HepG2 (cell line): ENCODE measurements around the gene GALR2. TPM values are rescaled to one million over a fixed set of nuclear protein-coding genes. Genes with fewer than 3 reads are reported as not detected.

ENCODE experiments used
- FOXK2 ChIP-seq: fragments of 450-650 bp; IDR thresholded peaks from 2 replicates; pipeline ENCODE4 v1.6.1; 2016
- GTF2F1 ChIP-seq: fragments of 150-350 bp; IDR thresholded peaks from 2 replicates; pipeline ENCODE4 v1.6.1; 2014; ENCODE audit warnings: low read length
- ISX ChIP-seq: sonication (generic); formaldehyde crosslinking; conservative IDR thresholded peaks from 2 replicates; pipeline ENCODE4 v1.5.0; 2020; ENCODE audit warnings: missing genetic modification reagents
- MTF2 ChIP-seq: sonication (generic); formaldehyde crosslinking; IDR thresholded peaks from 2 replicates; pipeline ENCODE4 v1.5.0; 2020; ENCODE audit warnings: missing genetic modification reagents, borderline replicate concordance
- SP1 ChIP-seq, 2 experiments: fragments of 450-650 bp in 1 of 2; sonication (generic) in 1 of 2; formaldehyde crosslinking in 1 of 2; IDR thresholded peaks; 2 replicates each; pipeline versions ENCODE4 v1.4.0 to v1.6.1; 2016 to 2020; ENCODE audit warnings: missing genetic modification reagents in 1 of 2
- ZBTB3 ChIP-seq: sonication (generic); formaldehyde crosslinking; IDR thresholded peaks from 2 replicates; pipeline ENCODE4 v1.4.0; 2020; ENCODE audit warnings: low read depth, mild to moderate bottlenecking, moderate library complexity, missing genetic modification reagents, borderline replicate concordance
- ZKSCAN1 ChIP-seq: fragments of 150-350 bp; IDR thresholded peaks from 2 replicates; pipeline ENCODE4 v1.6.1; 2014; ENCODE audit warnings: low read length
- ZNF138 ChIP-seq: sonication (generic); formaldehyde crosslinking; IDR thresholded peaks from 2 replicates; pipeline ENCODE4 v1.5.0; 2020; ENCODE audit warnings: mild to moderate bottlenecking, low read depth, missing genetic modification reagents
- ZNF570 ChIP-seq: sonication (generic); formaldehyde crosslinking; IDR thresholded peaks from 2 replicates; pipeline ENCODE4 v1.4.0; 2020; ENCODE audit warnings: mild to moderate bottlenecking, missing genetic modification reagents, borderline replicate concordance
- polyA plus RNA-seq, 8 experiments: library from polyadenylated mRNA; depleted of rRNA in 3 of 8; stranded (reverse) in 7 of 8; unstranded in 1 of 8; fragments of >200 nt; fragmentation: Illumina TruSeq in 4 of 8; extraction: Trizol in 4 of 8; gene quantifications; 2 replicates each; pipeline versions ENCODE4 v1.2.1 to v1.2.3, GENCODE V29; 2011 to 2016; ENCODE audit warnings: low read depth in 4 of 8, missing spikeins in 1 of 8, mixed read lengths in 1 of 8; ENCODE audit not compliant: insufficient read depth in 1 of 8
- total RNA-seq, 5 experiments: library from RNA; depleted of rRNA; stranded (reverse); fragments of >200 nt; fragmentation: Illumina TruSeq; extraction: Trizol; gene quantifications; 2 replicates each; pipeline ENCODE4 v1.2.3, GENCODE V29; 2016; ENCODE audit warnings: low read depth in 1 of 5
- TF ChIP-seq, protein P1 (sequence below): sonication (generic); formaldehyde crosslinking; IDR thresholded peaks from 2 replicates; pipeline ENCODE4 v1.9.0; 2021; ENCODE audit warnings: missing genetic modification reagents, mild to moderate bottlenecking, borderline replicate concordance
- TF ChIP-seq, protein P2 (sequence below): sonication (generic); formaldehyde crosslinking; IDR thresholded peaks from 2 replicates; pipeline ENCODE4 v1.5.0; 2020; ENCODE audit warnings: mild to moderate bottlenecking, missing genetic modification reagents, borderline replicate concordance
- TF ChIP-seq, protein P3 (sequence below): sonication (generic); formaldehyde crosslinking; IDR thresholded peaks from 2 replicates; pipeline ENCODE4 v1.4.0; 2020; ENCODE audit warnings: missing genetic modification reagents, mild to moderate bottlenecking, borderline replicate concordance
- TF ChIP-seq, protein P4 (sequence below): sonication (generic); formaldehyde crosslinking; IDR thresholded peaks from 2 replicates; pipeline ENCODE4 v1.9.0; 2021; ENCODE audit warnings: mild to moderate bottlenecking, missing genetic modification reagents

Gene GALR2
- total and polyA plus RNA-seq, 2 of the 13 experiments (the other 11 are each of a cell fraction or from before 2014, with no cell fraction given) = 0.48 to 0.58 TPM

DNA sequence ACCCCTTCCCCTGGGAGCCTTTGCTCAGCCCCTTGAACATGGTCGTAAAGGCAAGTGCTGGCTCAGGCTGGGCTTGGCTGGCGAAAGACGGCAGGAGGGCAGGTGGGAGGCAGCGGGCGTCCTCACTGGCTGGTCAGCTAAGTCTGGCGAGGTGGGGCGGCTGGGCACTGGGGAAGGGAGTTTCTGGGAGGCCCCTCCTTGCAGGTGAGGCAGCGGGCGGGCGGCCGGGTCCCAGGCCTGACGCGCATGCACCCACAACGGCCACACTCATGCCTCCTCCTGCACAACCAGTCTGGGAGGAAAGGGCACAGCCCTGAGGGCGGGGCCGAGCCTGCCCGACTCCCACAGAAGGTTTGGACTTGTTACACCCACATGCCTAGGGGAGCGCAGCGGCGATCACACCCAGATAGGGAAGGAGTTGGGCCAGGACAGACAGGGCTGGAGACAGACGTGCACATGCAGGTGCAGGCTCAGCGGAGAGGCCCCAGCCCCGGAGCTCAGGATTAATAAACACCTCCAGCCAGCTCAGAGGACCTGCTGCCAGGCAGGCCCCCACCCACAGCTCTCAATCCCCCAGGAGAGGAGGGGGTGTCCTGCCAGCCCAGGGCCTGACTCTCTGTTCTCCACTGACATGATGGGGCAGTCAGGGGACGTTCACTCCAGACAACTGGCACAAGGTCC, 47.3 kb upstream of the GALR2 start, which contains the start of gene EVPL (continued):
- TF ChIP-seq, protein P1, sequence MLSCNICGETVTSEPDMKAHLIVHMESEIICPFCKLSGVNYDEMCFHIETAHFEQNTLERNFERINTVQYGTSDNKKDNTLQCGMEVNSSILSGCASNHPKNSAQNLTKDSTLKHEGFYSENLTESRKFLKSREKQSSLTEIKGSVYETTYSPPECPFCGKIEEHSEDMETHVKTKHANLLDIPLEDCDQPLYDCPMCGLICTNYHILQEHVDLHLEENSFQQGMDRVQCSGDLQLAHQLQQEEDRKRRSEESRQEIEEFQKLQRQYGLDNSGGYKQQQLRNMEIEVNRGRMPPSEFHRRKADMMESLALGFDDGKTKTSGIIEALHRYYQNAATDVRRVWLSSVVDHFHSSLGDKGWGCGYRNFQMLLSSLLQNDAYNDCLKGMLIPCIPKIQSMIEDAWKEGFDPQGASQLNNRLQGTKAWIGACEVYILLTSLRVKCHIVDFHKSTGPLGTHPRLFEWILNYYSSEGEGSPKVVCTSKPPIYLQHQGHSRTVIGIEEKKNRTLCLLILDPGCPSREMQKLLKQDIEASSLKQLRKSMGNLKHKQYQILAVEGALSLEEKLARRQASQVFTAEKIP (CRISPR knock-in tag) = no peak
- no peak for TF ChIP-seq ISX (CRISPR knock-in tag)
- TF ChIP-seq, protein P2, sequence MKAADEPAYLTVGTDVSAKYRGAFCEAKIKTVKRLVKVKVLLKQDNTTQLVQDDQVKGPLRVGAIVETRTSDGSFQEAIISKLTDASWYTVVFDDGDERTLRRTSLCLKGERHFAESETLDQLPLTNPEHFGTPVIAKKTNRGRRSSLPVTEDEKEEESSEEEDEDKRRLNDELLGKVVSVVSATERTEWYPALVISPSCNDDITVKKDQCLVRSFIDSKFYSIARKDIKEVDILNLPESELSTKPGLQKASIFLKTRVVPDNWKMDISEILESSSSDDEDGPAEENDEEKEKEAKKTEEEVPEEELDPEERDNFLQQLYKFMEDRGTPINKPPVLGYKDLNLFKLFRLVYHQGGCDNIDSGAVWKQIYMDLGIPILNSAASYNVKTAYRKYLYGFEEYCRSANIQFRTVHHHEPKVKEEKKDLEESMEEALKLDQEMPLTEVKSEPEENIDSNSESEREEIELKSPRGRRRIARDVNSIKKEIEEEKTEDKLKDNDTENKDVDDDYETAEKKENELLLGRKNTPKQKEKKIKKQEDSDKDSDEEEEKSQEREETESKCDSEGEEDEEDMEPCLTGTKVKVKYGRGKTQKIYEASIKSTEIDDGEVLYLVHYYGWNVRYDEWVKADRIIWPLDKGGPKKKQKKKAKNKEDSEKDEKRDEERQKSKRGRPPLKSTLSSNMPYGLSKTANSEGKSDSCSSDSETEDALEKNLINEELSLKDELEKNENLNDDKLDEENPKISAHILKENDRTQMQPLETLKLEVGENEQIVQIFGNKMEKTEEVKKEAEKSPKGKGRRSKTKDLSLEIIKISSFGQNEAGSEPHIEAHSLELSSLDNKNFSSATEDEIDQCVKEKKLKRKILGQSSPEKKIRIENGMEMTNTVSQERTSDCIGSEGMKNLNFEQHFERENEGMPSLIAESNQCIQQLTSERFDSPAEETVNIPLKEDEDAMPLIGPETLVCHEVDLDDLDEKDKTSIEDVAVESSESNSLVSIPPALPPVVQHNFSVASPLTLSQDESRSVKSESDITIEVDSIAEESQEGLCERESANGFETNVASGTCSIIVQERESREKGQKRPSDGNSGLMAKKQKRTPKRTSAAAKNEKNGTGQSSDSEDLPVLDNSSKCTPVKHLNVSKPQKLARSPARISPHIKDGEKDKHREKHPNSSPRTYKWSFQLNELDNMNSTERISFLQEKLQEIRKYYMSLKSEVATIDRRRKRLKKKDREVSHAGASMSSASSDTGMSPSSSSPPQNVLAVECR (CRISPR knock-in tag) = peak; percentile 88
- no peak for TF ChIP-seq FOXK2
- TF ChIP-seq GTF2F1 = no peak
- no peak for TF ChIP-seq MTF2 (CRISPR knock-in tag)
- TF ChIP-seq ZNF138 (CRISPR knock-in tag) = no peak; the same call in 1 of the 2 replicates
- TF ChIP-seq, protein P3, sequence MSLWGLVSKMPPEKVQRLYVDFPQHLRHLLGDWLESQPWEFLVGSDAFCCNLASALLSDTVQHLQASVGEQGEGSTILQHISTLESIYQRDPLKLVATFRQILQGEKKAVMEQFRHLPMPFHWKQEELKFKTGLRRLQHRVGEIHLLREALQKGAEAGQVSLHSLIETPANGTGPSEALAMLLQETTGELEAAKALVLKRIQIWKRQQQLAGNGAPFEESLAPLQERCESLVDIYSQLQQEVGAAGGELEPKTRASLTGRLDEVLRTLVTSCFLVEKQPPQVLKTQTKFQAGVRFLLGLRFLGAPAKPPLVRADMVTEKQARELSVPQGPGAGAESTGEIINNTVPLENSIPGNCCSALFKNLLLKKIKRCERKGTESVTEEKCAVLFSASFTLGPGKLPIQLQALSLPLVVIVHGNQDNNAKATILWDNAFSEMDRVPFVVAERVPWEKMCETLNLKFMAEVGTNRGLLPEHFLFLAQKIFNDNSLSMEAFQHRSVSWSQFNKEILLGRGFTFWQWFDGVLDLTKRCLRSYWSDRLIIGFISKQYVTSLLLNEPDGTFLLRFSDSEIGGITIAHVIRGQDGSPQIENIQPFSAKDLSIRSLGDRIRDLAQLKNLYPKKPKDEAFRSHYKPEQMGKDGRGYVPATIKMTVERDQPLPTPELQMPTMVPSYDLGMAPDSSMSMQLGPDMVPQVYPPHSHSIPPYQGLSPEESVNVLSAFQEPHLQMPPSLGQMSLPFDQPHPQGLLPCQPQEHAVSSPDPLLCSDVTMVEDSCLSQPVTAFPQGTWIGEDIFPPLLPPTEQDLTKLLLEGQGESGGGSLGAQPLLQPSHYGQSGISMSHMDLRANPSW (CRISPR knock-in tag) = peak; percentile 80; the same call in 1 of the 2 replicates
- TF ChIP-seq ZBTB3 (CRISPR knock-in tag) = no peak
- no peak for TF ChIP-seq SP1 (IDR thresholded peaks at IDR 0.05)
- TF ChIP-seq SP1 (CRISPR knock-in tag; IDR thresholded peaks at IDR 0.05) = peak; percentile 77
- no peak for TF ChIP-seq ZKSCAN1
- TF ChIP-seq ZNF570 (CRISPR knock-in tag) = no peak; the same call in 1 of the 2 replicates
- TF ChIP-seq, protein P4, sequence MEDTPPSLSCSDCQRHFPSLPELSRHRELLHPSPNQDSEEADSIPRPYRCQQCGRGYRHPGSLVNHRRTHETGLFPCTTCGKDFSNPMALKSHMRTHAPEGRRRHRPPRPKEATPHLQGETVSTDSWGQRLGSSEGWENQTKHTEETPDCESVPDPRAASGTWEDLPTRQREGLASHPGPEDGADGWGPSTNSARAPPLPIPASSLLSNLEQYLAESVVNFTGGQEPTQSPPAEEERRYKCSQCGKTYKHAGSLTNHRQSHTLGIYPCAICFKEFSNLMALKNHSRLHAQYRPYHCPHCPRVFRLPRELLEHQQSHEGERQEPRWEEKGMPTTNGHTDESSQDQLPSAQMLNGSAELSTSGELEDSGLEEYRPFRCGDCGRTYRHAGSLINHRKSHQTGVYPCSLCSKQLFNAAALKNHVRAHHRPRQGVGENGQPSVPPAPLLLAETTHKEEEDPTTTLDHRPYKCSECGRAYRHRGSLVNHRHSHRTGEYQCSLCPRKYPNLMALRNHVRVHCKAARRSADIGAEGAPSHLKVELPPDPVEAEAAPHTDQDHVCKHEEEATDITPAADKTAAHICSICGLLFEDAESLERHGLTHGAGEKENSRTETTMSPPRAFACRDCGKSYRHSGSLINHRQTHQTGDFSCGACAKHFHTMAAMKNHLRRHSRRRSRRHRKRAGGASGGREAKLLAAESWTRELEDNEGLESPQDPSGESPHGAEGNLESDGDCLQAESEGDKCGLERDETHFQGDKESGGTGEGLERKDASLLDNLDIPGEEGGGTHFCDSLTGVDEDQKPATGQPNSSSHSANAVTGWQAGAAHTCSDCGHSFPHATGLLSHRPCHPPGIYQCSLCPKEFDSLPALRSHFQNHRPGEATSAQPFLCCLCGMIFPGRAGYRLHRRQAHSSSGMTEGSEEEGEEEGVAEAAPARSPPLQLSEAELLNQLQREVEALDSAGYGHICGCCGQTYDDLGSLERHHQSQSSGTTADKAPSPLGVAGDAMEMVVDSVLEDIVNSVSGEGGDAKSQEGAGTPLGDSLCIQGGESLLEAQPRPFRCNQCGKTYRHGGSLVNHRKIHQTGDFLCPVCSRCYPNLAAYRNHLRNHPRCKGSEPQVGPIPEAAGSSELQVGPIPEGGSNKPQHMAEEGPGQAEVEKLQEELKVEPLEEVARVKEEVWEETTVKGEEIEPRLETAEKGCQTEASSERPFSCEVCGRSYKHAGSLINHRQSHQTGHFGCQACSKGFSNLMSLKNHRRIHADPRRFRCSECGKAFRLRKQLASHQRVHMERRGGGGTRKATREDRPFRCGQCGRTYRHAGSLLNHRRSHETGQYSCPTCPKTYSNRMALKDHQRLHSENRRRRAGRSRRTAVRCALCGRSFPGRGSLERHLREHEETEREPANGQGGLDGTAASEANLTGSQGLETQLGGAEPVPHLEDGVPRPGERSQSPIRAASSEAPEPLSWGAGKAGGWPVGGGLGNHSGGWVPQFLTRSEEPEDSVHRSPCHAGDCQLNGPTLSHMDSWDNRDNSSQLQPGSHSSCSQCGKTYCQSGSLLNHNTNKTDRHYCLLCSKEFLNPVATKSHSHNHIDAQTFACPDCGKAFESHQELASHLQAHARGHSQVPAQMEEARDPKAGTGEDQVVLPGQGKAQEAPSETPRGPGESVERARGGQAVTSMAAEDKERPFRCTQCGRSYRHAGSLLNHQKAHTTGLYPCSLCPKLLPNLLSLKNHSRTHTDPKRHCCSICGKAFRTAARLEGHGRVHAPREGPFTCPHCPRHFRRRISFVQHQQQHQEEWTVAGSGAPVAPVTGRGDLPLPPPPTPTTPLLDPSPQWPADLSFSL (CRISPR knock-in tag) = peak; percentile 25; the same call in 1 of the 2 replicates
